Measurements from ENCODE around the gene EVL.
A peak's percentile ranks its signal among the peaks of the same experiment; 100 is the strongest.

EVL gene

DNA sequence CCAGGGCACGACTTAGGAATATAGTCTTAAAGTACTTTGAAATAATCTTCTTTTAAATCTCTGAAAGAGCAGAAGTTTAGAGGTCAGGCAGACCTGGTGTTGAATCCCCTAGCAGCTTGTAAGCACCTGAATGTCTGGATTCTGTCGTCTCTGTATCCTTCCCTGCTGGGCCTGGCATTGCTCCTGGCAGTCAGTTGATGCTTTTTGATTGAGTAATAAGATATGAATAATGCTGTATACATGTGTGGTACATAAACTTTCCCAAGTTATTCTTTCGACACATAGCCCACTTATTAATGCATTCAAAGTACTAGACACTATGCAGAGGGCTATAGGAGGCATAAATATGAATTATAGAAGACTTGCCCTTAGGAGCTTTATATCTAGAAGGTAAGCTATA is 31.4 kb downstream of the EVL start:
- FAIRE-seq, result peak; percentile 84
- peak; percentile 40 for DNase-seq (ENCODE audit: insufficient read length, low spot score)
- TF ChIP-seq POLR2A (IDR thresholded peaks at IDR 0.05; ENCODE audit: low read depth, low read length), result no peak

DNA sequence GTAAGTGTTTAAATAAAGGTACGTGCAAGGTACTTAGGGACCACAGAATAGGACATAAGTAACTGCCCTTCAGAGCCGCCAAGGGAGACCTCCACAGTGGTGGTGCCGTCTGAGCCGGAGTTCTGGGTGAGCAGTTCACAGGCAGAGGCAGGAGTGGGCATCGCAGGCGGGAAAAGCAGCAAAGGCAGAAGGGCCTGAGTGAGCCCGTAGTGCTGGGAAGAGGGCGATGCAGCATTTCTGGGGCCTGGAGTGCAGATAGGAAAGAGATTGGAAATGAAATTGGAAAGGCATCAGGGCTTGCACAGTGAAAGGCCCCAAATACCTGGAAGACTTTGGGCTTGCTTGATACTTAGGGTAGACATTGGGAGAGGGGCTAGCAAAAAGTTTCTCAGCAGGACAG is 32.9 kb downstream of the EVL start:
- no peak for FAIRE-seq
- TF ChIP-seq POLR2A (IDR thresholded peaks at IDR 0.05; ENCODE audit: low read depth, low read length), result no peak
- DNase-seq (ENCODE audit: insufficient read length, low spot score), result no peak

GRCh38 chr14:100100032-100100703 is 34.9 kb downstream of the EVL start:
- no peak for TF ChIP-seq POLR2A (IDR thresholded peaks at IDR 0.05; ENCODE audit: low read depth, low read length)
- FAIRE-seq (no peak), DNase-seq (ENCODE audit: insufficient read length, low spot score) (no peak)

DNA sequence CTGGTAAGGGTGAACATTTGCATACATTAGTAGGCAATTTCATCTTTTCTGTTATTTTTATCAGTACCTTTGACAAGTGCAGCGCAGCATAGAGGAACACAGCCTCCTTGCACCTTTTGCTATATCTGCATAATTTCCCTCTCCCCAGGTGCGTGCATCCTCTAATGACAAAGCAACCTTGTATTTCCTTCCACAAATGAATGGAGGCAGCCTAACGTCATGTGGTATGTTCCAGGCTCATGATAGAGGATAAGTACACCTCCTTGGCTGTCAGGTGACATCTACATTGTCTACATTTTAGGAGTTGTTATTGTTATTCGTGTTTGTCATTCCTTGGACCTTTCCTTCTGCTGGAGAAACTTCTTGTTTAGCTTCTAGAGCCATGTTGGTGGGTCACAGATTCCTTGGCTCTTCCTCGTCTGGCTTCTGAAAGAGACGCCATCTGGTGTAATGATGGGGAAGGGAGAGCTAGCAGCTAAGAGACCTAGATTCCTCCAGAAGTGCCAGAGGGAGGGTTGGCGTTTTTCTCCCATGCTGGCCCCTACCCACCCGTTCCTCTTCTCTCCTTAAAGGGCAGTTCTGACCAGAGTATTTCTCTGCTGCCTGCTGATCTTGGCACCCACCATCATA is 37.0 kb downstream of the EVL start:
- TF ChIP-seq POLR2A (IDR thresholded peaks at IDR 0.05; ENCODE audit: low read depth, low read length), result no peak
- FAIRE-seq, result no peak

GRCh38 chr14:100103250-100104005 is 38.2 kb downstream of the EVL start:
- no peak for TF ChIP-seq POLR2A (IDR thresholded peaks at IDR 0.05; ENCODE audit: low read depth, low read length)
- DNase-seq (ENCODE audit: insufficient read length, low spot score), result no peak
- no peak for FAIRE-seq

More for the DNA sequence above, 37.0 kb downstream of the EVL start:
- DNase-seq (ENCODE audit: insufficient read length, low spot score), result no peak

- no peak for DNase-seq (ENCODE audit: insufficient read length, low spot score)
- TF ChIP-seq POLR2A (IDR thresholded peaks at IDR 0.05; ENCODE audit: low read depth, low read length), result no peak
- FAIRE-seq, result no peak
These were observed 38.8 kb downstream of the EVL start for GRCh38 chr14:100104006-100104352.

DNA sequence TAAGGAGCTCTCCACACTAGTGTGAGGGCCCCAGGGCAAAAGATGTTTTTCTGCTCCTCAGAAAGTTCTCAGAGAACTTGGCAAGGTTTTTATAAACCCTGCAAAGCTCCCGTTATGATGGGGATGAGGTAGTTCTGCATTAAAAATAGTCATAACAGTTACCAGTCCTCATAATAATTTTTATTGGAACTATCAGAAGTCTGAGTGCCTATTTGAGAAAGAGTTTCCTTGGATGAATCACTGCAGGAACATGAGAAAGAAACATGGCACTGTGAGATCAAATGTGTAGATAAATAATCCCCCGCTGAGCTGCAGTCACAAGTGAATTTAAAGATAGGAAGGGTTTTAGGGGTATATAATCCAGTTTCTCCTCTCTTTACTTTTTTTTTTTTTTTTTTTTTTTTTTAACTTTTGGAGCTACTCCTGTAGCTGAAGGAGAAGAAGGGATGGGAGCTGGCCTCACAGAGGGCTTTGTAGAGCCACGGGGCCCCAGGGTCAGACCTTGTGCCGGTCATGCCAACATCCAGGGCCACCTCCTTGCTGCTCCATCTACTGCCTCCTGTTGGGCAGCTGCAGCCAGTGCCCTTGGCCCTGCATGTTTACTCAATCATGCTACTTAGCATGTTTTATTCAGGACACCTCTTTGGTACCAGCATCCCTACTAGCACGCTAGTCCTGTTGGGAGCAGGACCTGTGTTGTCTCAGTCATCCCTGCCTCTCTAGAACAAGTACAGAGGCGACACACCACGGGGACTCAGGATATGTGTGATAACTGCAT is 39.5 kb downstream of the EVL start:
- TF ChIP-seq POLR2A (IDR thresholded peaks at IDR 0.05; ENCODE audit: low read depth, low read length), result no peak
- DNase-seq (ENCODE audit: insufficient read length, low spot score) (peak; percentile 17), FAIRE-seq (no peak)

DNA sequence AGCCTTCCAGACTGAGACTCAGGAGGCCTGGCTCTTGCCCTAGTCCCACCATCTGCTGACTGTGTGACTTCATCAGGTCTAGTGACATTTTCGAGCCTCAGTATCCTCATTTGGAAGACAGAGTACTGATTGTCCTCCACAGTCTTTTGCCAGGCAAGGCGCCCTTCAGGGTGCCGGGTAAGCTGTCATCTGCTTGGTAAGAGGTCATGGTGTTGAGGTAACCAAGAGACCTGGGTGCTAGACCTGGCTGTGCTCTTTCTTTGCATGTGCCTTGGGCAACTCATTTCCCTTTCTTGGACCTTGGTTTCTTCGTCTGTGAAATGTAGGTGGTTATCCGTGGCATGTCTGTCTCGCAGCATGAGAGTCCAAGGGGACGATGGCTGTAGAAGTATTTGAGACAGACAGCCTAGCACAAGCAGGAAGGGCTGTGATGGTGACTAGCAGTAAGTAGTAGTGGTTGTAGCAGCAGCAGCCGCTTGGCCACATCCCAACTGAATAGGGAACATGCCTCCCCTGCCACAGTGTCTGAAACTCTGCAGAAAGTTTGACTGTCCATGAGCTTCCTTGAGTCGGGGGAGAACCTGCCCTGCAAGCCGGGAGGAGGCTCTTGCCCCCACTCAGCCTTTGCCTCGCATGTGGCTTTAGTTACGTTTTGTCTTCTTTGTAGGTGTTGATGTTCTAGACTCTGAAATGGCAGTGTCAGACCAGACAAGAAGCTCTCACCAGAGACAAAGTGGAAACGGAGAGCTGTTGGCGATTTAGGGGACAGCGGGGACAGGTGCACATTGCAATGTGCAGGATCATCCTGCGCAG is 40.3 kb downstream of the EVL start:
- no peak for FAIRE-seq

GRCh38 chr14:100106250-100107112 is 41.3 kb downstream of the EVL start:
- TF ChIP-seq POLR2A (IDR thresholded peaks at IDR 0.05; ENCODE audit: low read depth, low read length), result no peak
- no peak for FAIRE-seq
- DNase-seq (ENCODE audit: insufficient read length, low spot score), result no peak

More for the DNA sequence above, 40.3 kb downstream of the EVL start:
- DNase-seq (ENCODE audit: insufficient read length, low spot score), result no peak
- no peak for TF ChIP-seq POLR2A (IDR thresholded peaks at IDR 0.05; ENCODE audit: low read depth, low read length)

- DNase-seq (ENCODE audit: insufficient read length, low spot score) (no peak), FAIRE-seq (no peak)
- TF ChIP-seq POLR2A (IDR thresholded peaks at IDR 0.05; ENCODE audit: low read depth, low read length), result no peak
These were observed 42.0 kb downstream of the EVL start for GRCh38 chr14:100107236-100107635.

GRCh38 chr14:100108042-100108825 is 43.0 kb downstream of the EVL start:
- FAIRE-seq (peak; percentile 6), DNase-seq (ENCODE audit: insufficient read length, low spot score) (peak; percentile 85)
- TF ChIP-seq POLR2A (IDR thresholded peaks at IDR 0.05; ENCODE audit: low read depth, low read length), result no peak
